Natural killer cell (primary cell): ENCODE results near the gene TTYH1. TPM values are rescaled to one million over a fixed set of nuclear protein-coding genes. Genes with fewer than 3 reads are reported as not detected.

Experiments
- ATAC-seq, 3 donors: fragments of 150-1000 bp in 2 of 3; fragments of 200-7000 bp in 1 of 3; cut with Tn5 transposase; 1 replicate in 1 of 3; 2 replicates in 2 of 3; pipeline ENCODE4 v1.10.0; 2021; ENCODE audit warnings: mild to moderate bottlenecking in 2 of 3, moderate library complexity in 2 of 3
- DNase-seq, 2 donors: peaks; one replicate each; pipeline versions ENCODE4 v3.0.0 to v3.0.0-alpha.2; 2013 to 2021; ENCODE audit warnings: mixed read lengths in 1 of 2
- H3K27ac ChIP-seq: one replicate; pipeline ENCODE4 v1.5.1; 2013; ENCODE audit warnings: mild to moderate bottlenecking, low read length
- H3K27me3 ChIP-seq: one replicate; pipeline ENCODE4 v1.6.1; 2013; ENCODE audit warnings: low read length; ENCODE audit not compliant: control insufficient read depth, insufficient read depth
- H3K36me3 ChIP-seq: one replicate; pipeline ENCODE4 v1.6.1; 2013; ENCODE audit warnings: low read length; ENCODE audit not compliant: control insufficient read depth, insufficient read depth
- H3K4me1 ChIP-seq: one replicate; pipeline ENCODE4 v1.6.1; 2013; ENCODE audit warnings: low read length; ENCODE audit not compliant: control insufficient read depth, insufficient read depth
- H3K4me3 ChIP-seq: one replicate; pipeline ENCODE4 v1.5.1; 2013; ENCODE audit warnings: low read length
- H3K9me3 ChIP-seq: one replicate; pipeline ENCODE4 v1.6.1; 2013; ENCODE audit warnings: low read length; ENCODE audit not compliant: control insufficient read depth, insufficient read depth
- H3K27ac Mint-ChIP-seq, 2 donors: one replicate each; pipeline ENCODE4 v1.8.0; 2022; ENCODE audit warnings: mild to moderate bottlenecking in 2 of 2, mixed read lengths in 2 of 2, moderate library complexity in 1 of 2
- H3K27me3 Mint-ChIP-seq, 2 donors: one replicate each; pipeline ENCODE4 v1.8.0; 2022; ENCODE audit warnings: low read depth in 2 of 2, mixed read lengths in 2 of 2
- H3K36me3 Mint-ChIP-seq: one replicate; pipeline ENCODE4 v1.8.0; 2022; ENCODE audit warnings: mixed read lengths
- H3K4me1 Mint-ChIP-seq, 2 donors: one replicate each; pipeline ENCODE4 v1.8.0; 2022; ENCODE audit warnings: mixed read lengths in 2 of 2
- H3K4me3 Mint-ChIP-seq: one replicate; pipeline ENCODE4 v1.8.0; 2022; ENCODE audit warnings: mild to moderate bottlenecking, moderate library complexity, mixed read lengths
- H3K9me3 Mint-ChIP-seq, 2 donors: one replicate each; pipeline ENCODE4 v1.8.0; 2022; ENCODE audit warnings: mixed read lengths in 2 of 2
- whole genome bisulfite sequencing: methylation state at CpG from one replicate; pipeline ENCODE4 v1.1.7; 2013; ENCODE audit warnings: missing lambda C conversion rate; ENCODE audit not compliant: insufficient coverage; 5-methylcytosine and 5-hydroxymethylcytosine counted together
- intact Hi-C: fragments of 100-400 bp; cut with micrococcal nuclease; formaldehyde crosslinking; loops from one replicate; pipeline ENCODE4 v1.14.2; 2022
- total RNA-seq, 4 donors: library from RNA; stranded (reverse); fragments of 120-200 nt in 1 of 4; gene quantifications; one replicate each; pipeline versions ENCODE4 v1.2.3 to v1.2.4, GENCODE V29; 2013 to 2022
- TF ChIP-seq, protein P1 (sequence below): fragments of 200-600 bp; IDR thresholded peaks from one replicate; pipeline ENCODE4 v1.8.0; 2022; ENCODE audit warnings: antibody characterized with exemption

Gene TTYH1
- total RNA-seq, 3 donors from 2014 or later (not counting 1 experiment from before 2014, with no cell fraction given) = 0.59 to 0.84 (median 0.65) TPM

DNA sequence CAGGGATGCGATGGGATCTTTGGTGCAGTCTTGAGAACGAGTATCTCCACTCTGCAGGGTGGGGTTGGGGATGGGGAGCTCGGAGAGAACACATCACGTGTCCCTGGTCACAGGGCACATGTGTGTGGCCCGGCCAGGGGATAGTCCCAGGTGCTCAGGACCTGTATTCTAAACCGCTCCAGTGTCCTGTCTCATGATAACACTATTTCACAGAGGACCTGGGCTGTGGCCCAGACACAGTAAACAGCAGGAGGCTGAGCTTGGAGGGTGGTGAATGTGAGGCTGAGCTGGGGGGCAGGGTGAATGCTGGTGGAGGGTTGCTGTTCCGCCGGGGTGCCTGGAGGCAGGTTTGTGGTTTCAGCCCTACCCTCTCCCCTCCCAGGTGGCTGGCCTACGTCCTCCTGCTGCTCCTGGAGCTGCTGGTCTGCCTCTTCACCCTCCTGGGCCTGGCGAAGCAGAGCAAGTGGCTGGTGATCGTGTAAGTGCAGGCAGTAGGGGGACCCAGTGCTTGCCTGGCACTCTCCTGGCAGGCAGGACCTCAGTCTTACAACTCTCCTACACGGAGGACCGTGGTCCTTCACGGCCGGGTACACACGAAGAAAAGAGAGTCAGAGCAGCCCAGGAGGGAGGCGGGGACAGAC lies 11.1 kb downstream of the TTYH1 start:
- H3K27ac Mint-ChIP-seq = no peak overlapping the region
- H3K4me1 ChIP-seq = peaks cover 13% of the 10 kb centered on the region
- no peak for DNase-seq
- H3K27me3 Mint-ChIP-seq = peaks cover 8 to 21% of the 10 kb centered on the region in 2 donors
- no peaks in the 10 kb centered on the region for H3K36me3 ChIP-seq
- no peak overlapping the region for H3K27ac ChIP-seq
- H3K4me3 Mint-ChIP-seq = no peak overlapping the region
- H3K4me3 ChIP-seq = no peak overlapping the region
- H3K9me3 Mint-ChIP-seq = no peaks in the 10 kb centered on the region
- no peaks in the 10 kb centered on the region for H3K9me3 ChIP-seq
- no peak for ATAC-seq
- 75% methylated on average over 17 of the region's 17 CpGs for WGBS
- H3K4me1 Mint-ChIP-seq = peaks cover 5 to 11% of the 10 kb centered on the region in 2 donors
- intact Hi-C loops = no loop called here
- TF ChIP-seq, protein P1, sequence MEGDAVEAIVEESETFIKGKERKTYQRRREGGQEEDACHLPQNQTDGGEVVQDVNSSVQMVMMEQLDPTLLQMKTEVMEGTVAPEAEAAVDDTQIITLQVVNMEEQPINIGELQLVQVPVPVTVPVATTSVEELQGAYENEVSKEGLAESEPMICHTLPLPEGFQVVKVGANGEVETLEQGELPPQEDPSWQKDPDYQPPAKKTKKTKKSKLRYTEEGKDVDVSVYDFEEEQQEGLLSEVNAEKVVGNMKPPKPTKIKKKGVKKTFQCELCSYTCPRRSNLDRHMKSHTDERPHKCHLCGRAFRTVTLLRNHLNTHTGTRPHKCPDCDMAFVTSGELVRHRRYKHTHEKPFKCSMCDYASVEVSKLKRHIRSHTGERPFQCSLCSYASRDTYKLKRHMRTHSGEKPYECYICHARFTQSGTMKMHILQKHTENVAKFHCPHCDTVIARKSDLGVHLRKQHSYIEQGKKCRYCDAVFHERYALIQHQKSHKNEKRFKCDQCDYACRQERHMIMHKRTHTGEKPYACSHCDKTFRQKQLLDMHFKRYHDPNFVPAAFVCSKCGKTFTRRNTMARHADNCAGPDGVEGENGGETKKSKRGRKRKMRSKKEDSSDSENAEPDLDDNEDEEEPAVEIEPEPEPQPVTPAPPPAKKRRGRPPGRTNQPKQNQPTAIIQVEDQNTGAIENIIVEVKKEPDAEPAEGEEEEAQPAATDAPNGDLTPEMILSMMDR = no peak
- peaks cover 17% of the 10 kb centered on the region for H3K27me3 ChIP-seq
- no peaks in the 10 kb centered on the region for H3K36me3 Mint-ChIP-seq

DNA sequence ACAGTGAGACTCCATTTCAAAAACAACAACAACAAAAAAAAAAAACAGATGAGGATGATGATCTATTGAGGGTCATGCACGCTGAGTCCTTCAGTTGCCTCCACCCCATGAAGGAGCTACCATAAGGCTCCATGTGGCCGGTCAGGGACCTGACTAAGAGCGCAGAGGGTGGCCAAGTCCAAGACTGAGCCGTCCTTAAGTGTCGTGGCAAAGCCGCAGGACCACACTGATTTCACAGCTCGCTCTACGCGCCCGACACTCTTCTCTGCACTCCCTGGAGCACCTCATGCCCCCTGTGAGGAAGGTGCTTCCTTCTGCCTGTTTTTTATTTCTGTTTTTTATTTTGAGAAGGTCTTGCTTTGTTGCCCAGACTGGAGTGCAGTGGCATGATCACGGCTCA lies 12.3 kb downstream of the TTYH1 start:
- no peak for ATAC-seq
- DNase-seq = no peak
- no peak overlapping the region for H3K4me3 ChIP-seq
- 89% methylated on average over 11 of the region's 11 CpGs for WGBS
- H3K36me3 ChIP-seq = no peaks in the 10 kb centered on the region
- Mint-ChIP-seq H3K27me3 (peaks cover 8 to 22% of the 10 kb centered on the region in 2 donors), H3K27ac (no peak overlapping the region), H3K4me1 (peaks cover 5 to 13% of the 10 kb centered on the region in 2 donors), H3K36me3 (no peaks in the 10 kb centered on the region), H3K9me3 (no peaks in the 10 kb centered on the region), H3K4me3 (no peak overlapping the region)
- H3K4me1 ChIP-seq = peaks cover 13% of the 10 kb centered on the region
- peaks cover 17% of the 10 kb centered on the region for H3K27me3 ChIP-seq
- H3K27ac ChIP-seq = no peak overlapping the region
- intact Hi-C loops = no loop called here
- H3K9me3 ChIP-seq = no peaks in the 10 kb centered on the region
- TF ChIP-seq, protein P1 = no peak

DNA sequence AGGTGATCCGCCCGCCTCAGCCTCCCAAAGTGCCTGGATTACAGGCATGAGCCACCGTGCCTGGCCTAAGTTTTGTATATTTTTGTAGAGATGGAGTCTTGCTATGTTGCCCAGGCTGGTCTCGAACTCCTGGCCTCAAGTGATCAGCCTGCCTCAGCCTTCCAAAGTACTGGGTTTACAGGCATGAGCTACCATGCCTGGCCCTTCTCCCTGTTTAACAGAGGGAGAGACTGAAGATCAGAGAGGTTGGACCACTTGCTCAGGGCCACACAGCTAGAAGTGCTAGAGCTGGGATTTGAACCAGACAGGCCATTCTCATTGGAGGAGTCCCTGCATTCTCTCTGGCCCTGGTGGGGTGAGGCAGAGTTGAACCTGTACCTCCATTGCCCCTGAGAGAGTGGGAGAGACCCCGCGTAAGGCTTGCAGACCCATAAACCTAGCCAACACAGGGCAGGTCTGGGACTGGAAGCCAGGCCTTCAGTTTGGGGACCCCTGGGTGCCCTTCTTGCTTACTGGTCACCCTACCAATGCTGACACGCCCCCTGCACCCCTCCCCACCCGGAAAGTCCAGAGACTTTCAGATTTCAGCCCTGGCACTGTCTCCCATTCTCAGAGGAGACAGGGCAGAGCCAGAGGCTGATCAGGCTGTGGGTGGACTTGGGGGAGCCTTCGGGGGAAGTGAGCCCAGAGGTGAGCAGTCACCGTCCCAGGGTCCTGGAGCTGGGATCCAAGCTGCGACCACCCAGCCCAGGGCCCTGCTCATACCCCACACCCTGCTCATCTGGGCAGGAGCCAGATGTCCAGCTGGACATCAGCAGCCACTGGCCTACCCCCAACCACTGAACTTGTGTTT lies 13.3 kb downstream of the TTYH1 start:
- WGBS = 89% methylated on average over 11 of the region's 11 CpGs
- no peak overlapping the region for H3K4me3 ChIP-seq
- ATAC-seq = no peak
- Mint-ChIP-seq H3K36me3 (no peaks in the 10 kb centered on the region), H3K4me3 (no peak overlapping the region), H3K27me3 (peaks cover 3 to 17% of the 10 kb centered on the region in 2 donors), H3K4me1 (peaks cover 5 to 13% of the 10 kb centered on the region in 2 donors), H3K27ac (no peak overlapping the region), H3K9me3 (no peaks in the 10 kb centered on the region)
- no peak for DNase-seq
- no peak overlapping the region for H3K27ac ChIP-seq
- no peaks in the 10 kb centered on the region for H3K36me3 ChIP-seq
- TF ChIP-seq, protein P1 = no peak
- H3K9me3 ChIP-seq = no peaks in the 10 kb centered on the region
- intact Hi-C loops = no loop called here
- H3K27me3 ChIP-seq = peaks cover 17% of the 10 kb centered on the region
- H3K4me1 ChIP-seq = peaks cover 13% of the 10 kb centered on the region
